GM19043 (cell line): ENCODE results near the gene SFXN5.
"Not testable (repeated sequence)": the region's sequence is repeated elsewhere in the genome, so short reads cannot be mapped to it uniquely, and the experiment has no call there.

Source experiments
- ATAC-seq: cut with Tn5 transposase; IDR thresholded peaks from one replicate; pipeline ENCODE4 v1.9.1; 2021; ENCODE audit warnings: low read depth; ENCODE audit not compliant: unreplicated experiment

Gene SFXN5

GRCh38 chr2:73071360-73072128, at the start of gene SFXN5:
SFXN5 (minus strand) TSS chr2:73071712; CDS start chr2:73071705, 7 bp downstream.
- ATAC-seq: peak; percentile 93

- ATAC-seq: not testable (repeated sequence)
Observed at GRCh38 chr2:73119611-73120239, 48.2 kb upstream of the SFXN5 start.

- ATAC-seq: no peak
Observed at GRCh38 chr2:73117441-73117840, 45.9 kb upstream of the SFXN5 start.

GRCh38 chr2:73116182-73116960, 44.9 kb upstream of the SFXN5 start:
- no peak for ATAC-seq

- no peak for ATAC-seq
Observed at GRCh38 chr2:73114273-73114867, 42.9 kb upstream of the SFXN5 start.

GRCh38 chr2:73112913-73113854, 41.7 kb upstream of the SFXN5 start, which contains the start of gene RAB11FIP5:
RAB11FIP5 (minus strand) TSS chr2:73112948; CDS start chr2:73112777, 171 bp downstream.
- peak; percentile 60 for ATAC-seq

- ATAC-seq: peak; percentile 22
Observed at GRCh38 chr2:73112026-73112912, 40.8 kb upstream of the SFXN5 start.

GRCh38 chr2:73111073-73112025, 39.8 kb upstream of the SFXN5 start:
- no peak for ATAC-seq

GRCh38 chr2:73110168-73111072, 38.9 kb upstream of the SFXN5 start:
- no peak for ATAC-seq

- no peak for ATAC-seq
Observed at GRCh38 chr2:73109431-73110167, 38.1 kb upstream of the SFXN5 start.

GRCh38 chr2:73107211-73107926, 35.9 kb upstream of the SFXN5 start:
- ATAC-seq: no peak

GRCh38 chr2:73106791-73107190, 35.3 kb upstream of the SFXN5 start:
- ATAC-seq: no peak

- no peak for ATAC-seq
Observed at GRCh38 chr2:73105511-73105971, 34.0 kb upstream of the SFXN5 start.

- ATAC-seq: no peak
Observed at GRCh38 chr2:73104933-73105332, 33.4 kb upstream of the SFXN5 start.

- ATAC-seq: no peak
Observed at GRCh38 chr2:73103018-73103542, 31.6 kb upstream of the SFXN5 start.
